Coronary artery (tissue), 2 donors: ENCODE measurements around the gene MACROD1.

Source experiments
- DNase-seq: peaks from one replicate; pipeline ENCODE4 v3.0.0-alpha.2; 2017; ENCODE audit warnings: low spot score
- H3K27ac ChIP-seq, 2 donors: fragments of 200-600 bp; sonication (generic); one replicate each; pipeline ENCODE4 v1.5.1; 2016 to 2019
- H3K4me3 ChIP-seq: fragments of 200-600 bp; sonication (generic); 2 replicates; pipeline ENCODE4 v1.5.1; 2016; ENCODE audit warnings: mild to moderate bottlenecking, moderate library complexity
- TF ChIP-seq, protein P1 (sequence below): fragments of 200-600 bp; sonication (generic); IDR thresholded peaks from one replicate; pipeline ENCODE4 v1.5.1; 2019; ENCODE audit warnings: antibody characterized with exemption

The MACROD1 gene

GRCh38 chr11:64017945-64018224, 148.0 kb downstream of the MACROD1 start:
- DNase-seq, result no peak
- TF ChIP-seq, protein P1, sequence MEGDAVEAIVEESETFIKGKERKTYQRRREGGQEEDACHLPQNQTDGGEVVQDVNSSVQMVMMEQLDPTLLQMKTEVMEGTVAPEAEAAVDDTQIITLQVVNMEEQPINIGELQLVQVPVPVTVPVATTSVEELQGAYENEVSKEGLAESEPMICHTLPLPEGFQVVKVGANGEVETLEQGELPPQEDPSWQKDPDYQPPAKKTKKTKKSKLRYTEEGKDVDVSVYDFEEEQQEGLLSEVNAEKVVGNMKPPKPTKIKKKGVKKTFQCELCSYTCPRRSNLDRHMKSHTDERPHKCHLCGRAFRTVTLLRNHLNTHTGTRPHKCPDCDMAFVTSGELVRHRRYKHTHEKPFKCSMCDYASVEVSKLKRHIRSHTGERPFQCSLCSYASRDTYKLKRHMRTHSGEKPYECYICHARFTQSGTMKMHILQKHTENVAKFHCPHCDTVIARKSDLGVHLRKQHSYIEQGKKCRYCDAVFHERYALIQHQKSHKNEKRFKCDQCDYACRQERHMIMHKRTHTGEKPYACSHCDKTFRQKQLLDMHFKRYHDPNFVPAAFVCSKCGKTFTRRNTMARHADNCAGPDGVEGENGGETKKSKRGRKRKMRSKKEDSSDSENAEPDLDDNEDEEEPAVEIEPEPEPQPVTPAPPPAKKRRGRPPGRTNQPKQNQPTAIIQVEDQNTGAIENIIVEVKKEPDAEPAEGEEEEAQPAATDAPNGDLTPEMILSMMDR, result no peak
- H3K4me3 ChIP-seq, result no peak overlapping the region
- H3K27ac ChIP-seq, result no peak overlapping the region

DNA sequence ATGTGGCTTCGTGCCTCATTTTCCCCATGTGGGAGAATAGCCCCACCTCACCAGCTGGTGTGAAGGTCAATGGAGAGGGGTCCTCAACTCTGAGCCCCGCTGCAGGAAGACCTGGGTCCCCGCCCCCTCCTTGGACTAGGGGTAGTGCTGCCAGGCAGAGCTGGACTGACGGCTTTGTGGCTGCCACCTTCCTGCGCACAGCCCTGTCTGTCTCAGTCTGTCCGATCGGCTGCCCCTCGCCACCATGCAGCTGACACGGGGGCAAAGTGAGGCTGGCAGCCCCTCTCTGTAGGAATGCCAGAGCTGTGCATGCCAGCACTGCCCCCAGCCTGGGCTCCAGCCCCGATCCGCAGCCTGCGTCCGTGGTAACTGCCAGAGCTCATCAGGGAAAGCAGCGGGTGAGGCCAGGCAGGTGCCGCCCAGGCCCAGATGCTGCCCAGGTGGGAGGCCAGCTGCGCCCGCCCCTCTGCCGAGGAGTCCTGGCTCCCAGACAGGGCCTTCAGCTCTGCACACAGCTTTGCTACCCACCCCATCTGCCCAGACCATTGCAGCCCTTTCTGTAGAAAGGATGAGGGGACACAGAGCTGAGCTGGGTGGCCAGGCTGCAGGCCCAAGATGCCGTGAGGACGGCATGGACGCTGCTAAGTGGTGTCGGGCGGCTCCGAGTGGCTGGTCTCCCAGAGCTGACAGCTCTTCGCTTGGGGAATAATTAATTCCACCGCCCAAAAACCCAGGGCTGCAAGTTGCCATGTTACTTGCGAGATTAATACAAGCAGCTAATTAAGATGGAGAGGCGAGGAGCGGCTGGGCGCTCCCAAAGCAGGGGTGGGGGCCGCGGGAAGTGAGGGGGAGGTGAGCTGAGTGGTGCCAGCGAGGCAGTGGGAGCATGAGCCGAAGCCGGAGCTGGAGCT, 149.7 kb downstream of the MACROD1 start:
- TF ChIP-seq, protein P1, result no peak
- DNase-seq, result no peak
- H3K4me3 ChIP-seq, result no peak overlapping the region
- H3K27ac ChIP-seq, result no peak overlapping the region

GRCh38 chr11:64015510-64015909, 150.4 kb downstream of the MACROD1 start:
- no peak overlapping the region for H3K27ac ChIP-seq
- H3K4me3 ChIP-seq, result no peak overlapping the region
- TF ChIP-seq, protein P1, result no peak
- DNase-seq, result no peak

GRCh38 chr11:64014356-64014755, 151.6 kb downstream of the MACROD1 start:
- Histone ChIP-seq H3K4me3 (no peak overlapping the region), H3K27ac (no peak overlapping the region)
- TF ChIP-seq, protein P1, result no peak
- DNase-seq, result no peak

GRCh38 chr11:64013141-64013896, 152.6 kb downstream of the MACROD1 start:
- H3K27ac ChIP-seq, result no peak overlapping the region
- no peak for DNase-seq
- TF ChIP-seq, protein P1, result no peak
- H3K4me3 ChIP-seq, result no peak overlapping the region

- no peak overlapping the region for H3K27ac ChIP-seq
- DNase-seq, result no peak
Measured at GRCh38 chr11:64011371-64011770, 154.5 kb downstream of the MACROD1 start.

More at GRCh38 chr11:64011371-64011770, 154.5 kb downstream of the MACROD1 start:
- H3K4me3 ChIP-seq, result no peak overlapping the region
- TF ChIP-seq, protein P1, result no peak
